Activated CD4-positive, alpha-beta memory T cell treated with anti-CD3 and anti-CD28 coated beads, Interleukin-2, amount 10 ng/mL, durations not matched to agents 7 days and 5 days (primary cell): Measurements from ENCODE around the gene OAS1. TPM values are rescaled to one million over a fixed set of nuclear protein-coding genes. Genes with fewer than 3 reads are reported as not detected.
A peak's percentile ranks its signal among the peaks of the same experiment; 100 is the strongest.

Source experiments
- CTCF ChIA-PET: fragments of 350-600 bp; sonication (Branson Sonifier 250); formaldehyde crosslinking; loops from one replicate; lab custom pipeline; 2021; ENCODE audit warnings: antibody characterized with exemption, inconsistent platforms; lab: Charles Lee
- POLR2A ChIA-PET: fragments of 350-600 bp; sonication (Branson Sonifier 250); formaldehyde crosslinking; loops from one replicate; lab custom pipeline; 2021; ENCODE audit warnings: antibody characterized with exemption; lab: Charles Lee
- DNase-seq: peaks from one replicate; pipeline ENCODE4 v3.0.0-alpha.2; 2020
- H3K27ac Mint-ChIP-seq: one replicate; pipeline ENCODE4 v1.8.0; 2021; ENCODE audit warnings: mild to moderate bottlenecking, mixed read lengths
- H3K27me3 Mint-ChIP-seq: one replicate; pipeline ENCODE4 v1.8.0; 2021; ENCODE audit warnings: mixed read lengths
- H3K36me3 Mint-ChIP-seq: one replicate; pipeline ENCODE4 v1.8.0; 2021; ENCODE audit warnings: low read depth, mixed read lengths
- H3K4me1 Mint-ChIP-seq: one replicate; pipeline ENCODE4 v1.8.0; 2021; ENCODE audit warnings: mixed read lengths
- H3K4me3 Mint-ChIP-seq: one replicate; pipeline ENCODE4 v1.8.0; 2021; ENCODE audit warnings: mild to moderate bottlenecking, mixed read lengths
- H3K9me3 Mint-ChIP-seq: one replicate; pipeline ENCODE4 v1.8.0; 2021; ENCODE audit warnings: mixed read lengths
- total RNA-seq, 2 experiments: library from RNA; stranded (reverse); gene quantifications; one replicate each; pipeline ENCODE4 v1.2.3, GENCODE V29; 2021

The OAS1 gene
- total RNA-seq, 2 experiments from 2014 or later, result 246 to 248 TPM

DNA sequence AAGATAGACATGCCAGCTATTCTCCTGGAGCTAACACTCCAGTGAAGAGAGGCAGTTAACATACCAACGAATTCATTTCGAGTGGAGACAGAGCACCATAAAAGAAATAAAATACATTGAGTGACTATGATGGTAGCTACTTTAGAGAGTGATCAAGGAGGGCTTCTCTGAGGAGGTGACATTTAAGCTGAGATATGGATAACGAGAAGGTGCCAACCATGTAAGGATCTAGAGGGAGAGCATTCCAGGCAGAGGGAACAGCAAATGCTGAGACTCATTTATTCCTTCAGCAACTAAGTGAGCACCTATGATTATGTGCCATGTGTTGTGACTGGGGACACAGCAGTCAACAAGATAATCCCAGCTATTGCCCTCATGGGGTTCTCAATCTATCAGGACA lies 28.3 kb upstream of the OAS1 start:
- ChIA-PET POLR2A (no interaction called here), CTCF (no interaction called here)
- Mint-ChIP-seq H3K9me3 (no peaks in the 10 kb centered on the region), H3K4me3 (no peak overlapping the region), H3K27me3 (peaks cover 50% of the 10 kb centered on the region), H3K27ac (no peak overlapping the region), H3K4me1 (no peaks in the 10 kb centered on the region), H3K36me3 (no peaks in the 10 kb centered on the region)
- DNase-seq, result no peak

DNA sequence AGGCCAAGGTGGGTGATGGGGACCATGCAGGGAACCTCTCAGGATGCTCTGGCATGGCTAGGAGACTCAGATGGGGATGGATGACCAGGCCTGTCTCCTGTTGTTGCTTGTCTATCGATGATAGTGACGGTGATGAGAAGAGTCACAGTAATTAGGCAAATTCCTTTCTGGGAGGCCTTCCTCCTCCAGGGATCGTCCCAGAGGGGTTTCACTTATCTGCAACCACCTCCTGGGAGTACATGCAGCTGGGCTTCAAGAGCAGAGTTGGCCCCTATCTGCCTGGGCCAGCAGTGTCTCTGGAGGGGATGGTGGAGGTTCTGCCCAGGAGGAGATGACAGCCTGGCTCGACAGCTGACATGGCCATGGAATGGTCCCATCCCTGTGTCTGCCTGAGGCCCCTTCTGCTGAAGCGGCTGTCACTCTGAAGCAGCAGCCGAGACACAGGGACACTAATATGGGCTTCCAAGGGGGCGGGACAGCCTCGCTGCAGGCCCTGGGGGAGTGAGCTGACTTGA lies 27.5 kb upstream of the OAS1 start:
- peaks cover 48% of the 10 kb centered on the region for H3K27me3 Mint-ChIP-seq
- no peak overlapping the region for H3K27ac Mint-ChIP-seq
- ChIA-PET POLR2A (no interaction called here), CTCF (no interaction called here)
- H3K9me3 Mint-ChIP-seq, result no peaks in the 10 kb centered on the region
- no peak for DNase-seq
- H3K36me3 Mint-ChIP-seq, result no peaks in the 10 kb centered on the region
- H3K4me1 Mint-ChIP-seq, result no peaks in the 10 kb centered on the region
- H3K4me3 Mint-ChIP-seq, result no peak overlapping the region

DNA sequence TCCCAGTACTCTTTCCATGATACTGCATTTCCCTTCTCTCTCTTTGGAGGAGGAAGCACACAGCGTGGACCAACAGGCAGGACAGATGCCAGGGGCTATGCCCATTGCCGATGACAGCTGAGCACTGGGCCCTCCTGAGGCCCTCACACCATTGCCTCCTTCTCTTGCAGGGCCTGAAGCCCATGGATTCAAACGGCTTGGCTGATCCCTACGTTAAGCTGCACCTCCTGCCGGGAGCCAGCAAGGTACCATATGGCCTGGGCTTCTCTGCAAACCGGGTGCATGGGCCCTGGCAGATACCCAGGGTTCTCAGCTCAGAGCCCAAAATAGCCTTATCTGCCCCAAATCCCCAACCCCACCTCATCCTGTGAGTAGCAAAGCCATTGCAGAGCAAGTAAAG lies 25.2 kb upstream of the OAS1 start:
- Mint-ChIP-seq H3K36me3 (no peaks in the 10 kb centered on the region), H3K4me3 (no peak overlapping the region), H3K27me3 (peaks cover 53% of the 10 kb centered on the region), H3K27ac (no peak overlapping the region), H3K9me3 (no peaks in the 10 kb centered on the region), H3K4me1 (no peaks in the 10 kb centered on the region)
- ChIA-PET CTCF (no interaction called here), POLR2A (no interaction called here)
- no peak for DNase-seq

DNA sequence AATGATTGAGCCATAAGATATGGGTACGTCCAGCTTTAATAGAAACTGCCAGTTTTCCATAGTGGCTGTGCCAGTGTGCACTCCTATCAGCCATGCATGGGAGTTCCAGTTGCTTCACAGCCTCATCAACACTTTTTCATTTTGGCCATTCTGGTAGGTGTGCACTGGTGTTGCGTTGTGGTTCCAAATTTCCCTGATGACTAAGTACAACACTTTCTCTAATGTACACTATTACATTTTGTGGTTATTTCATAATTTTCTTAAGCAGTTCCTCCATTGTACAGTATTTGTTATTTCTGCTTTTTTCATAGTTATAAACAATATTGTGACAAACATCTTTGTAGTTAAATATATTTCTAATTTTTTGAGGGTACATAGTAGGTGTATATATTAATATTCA lies 21.5 kb upstream of the OAS1 start:
- Mint-ChIP-seq H3K27me3 (peaks cover 37% of the 10 kb centered on the region), H3K4me3 (no peak overlapping the region), H3K4me1 (no peaks in the 10 kb centered on the region), H3K9me3 (no peaks in the 10 kb centered on the region), H3K36me3 (no peaks in the 10 kb centered on the region), H3K27ac (no peak overlapping the region)
- ChIA-PET POLR2A (no interaction called here), CTCF (no interaction called here)
- DNase-seq, result no peak

DNA sequence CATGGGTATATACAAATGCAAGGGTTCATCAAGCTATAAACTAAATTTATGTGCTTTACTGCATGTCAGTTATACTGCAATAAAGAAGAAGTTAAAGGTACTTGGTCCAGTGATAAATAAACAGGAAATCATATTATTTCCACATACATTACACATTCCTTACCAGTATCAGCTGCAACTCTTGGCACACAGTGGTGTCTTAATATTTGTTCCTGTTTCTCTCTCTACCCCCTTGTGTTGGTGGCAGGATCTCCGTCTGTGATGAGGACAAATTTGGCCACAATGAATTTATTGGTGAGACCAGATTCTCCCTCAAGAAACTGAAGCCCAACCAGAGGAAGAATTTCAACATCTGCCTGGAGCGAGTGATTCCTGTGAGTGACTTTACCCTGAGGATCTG lies 19.2 kb upstream of the OAS1 start:
- H3K27me3 Mint-ChIP-seq, result peaks cover 27% of the 10 kb centered on the region
- ChIA-PET CTCF (no interaction called here), POLR2A (no interaction called here)
- H3K4me3 Mint-ChIP-seq, result no peak overlapping the region
- DNase-seq, result no peak
- no peaks in the 10 kb centered on the region for H3K4me1 Mint-ChIP-seq
- no peaks in the 10 kb centered on the region for H3K36me3 Mint-ChIP-seq
- no peak overlapping the region for H3K27ac Mint-ChIP-seq
- no peaks in the 10 kb centered on the region for H3K9me3 Mint-ChIP-seq

DNA sequence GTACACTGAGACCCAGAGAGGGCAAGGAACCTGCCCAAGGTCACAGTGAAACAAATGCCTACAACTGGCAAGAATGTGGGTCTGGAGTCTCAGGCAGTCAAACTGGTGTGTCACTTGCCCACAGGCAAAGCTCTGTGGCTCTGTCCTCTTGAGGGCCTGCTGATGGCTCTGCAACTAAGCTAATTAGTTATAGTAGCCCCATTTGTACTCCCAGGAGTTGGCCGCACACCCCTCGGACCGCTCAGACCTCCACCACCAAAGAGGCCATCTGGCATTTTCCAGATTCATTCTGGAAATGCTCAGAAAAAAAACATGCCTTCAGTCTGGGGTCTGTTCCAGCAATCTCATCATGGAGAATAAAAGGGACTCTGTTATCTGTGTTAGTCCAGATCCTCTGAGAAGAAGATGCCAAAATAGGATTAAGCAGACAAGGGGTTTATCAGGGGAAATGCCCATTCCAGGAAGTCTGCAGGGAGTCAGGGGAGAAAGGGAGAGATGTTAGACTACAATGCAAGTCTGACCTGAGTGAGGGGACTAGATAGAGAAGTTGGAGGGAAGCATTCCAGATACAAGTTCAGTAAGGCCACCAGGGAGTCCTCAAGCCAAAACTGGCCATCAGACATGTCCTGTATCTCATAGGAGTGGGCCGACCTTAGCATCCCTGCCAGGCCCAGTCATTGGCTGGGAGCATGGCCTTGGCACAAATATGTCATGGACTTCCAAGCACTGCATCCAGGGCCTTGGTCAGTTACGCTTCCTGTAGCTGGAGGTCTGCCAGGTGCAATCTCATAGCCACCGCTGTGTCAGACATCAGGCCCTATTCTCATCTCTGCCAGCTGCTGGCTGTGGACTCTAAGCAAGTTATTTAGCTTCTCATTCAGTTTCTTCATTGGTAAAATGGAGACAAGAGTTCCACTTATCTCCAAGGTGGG lies 15.4 kb upstream of the OAS1 start:
- H3K4me3 Mint-ChIP-seq, result no peak overlapping the region
- no peak for DNase-seq
- no peaks in the 10 kb centered on the region for H3K4me1 Mint-ChIP-seq
- H3K9me3 Mint-ChIP-seq, result no peaks in the 10 kb centered on the region
- ChIA-PET CTCF (interaction anchor here (0.6 kb wide), 1 partner anchor 27 kb away, joined by 5 read pairs; no protein-coding TSS in a partner anchor), POLR2A (interaction anchor here (1.7 kb wide), 1 partner anchor 16 kb away, joined by 5 read pairs; the partner anchor contains the start of gene OAS1)
- H3K27ac Mint-ChIP-seq, result no peak overlapping the region
- H3K27me3 Mint-ChIP-seq, result peaks cover 7% of the 10 kb centered on the region
- no peaks in the 10 kb centered on the region for H3K36me3 Mint-ChIP-seq

DNA sequence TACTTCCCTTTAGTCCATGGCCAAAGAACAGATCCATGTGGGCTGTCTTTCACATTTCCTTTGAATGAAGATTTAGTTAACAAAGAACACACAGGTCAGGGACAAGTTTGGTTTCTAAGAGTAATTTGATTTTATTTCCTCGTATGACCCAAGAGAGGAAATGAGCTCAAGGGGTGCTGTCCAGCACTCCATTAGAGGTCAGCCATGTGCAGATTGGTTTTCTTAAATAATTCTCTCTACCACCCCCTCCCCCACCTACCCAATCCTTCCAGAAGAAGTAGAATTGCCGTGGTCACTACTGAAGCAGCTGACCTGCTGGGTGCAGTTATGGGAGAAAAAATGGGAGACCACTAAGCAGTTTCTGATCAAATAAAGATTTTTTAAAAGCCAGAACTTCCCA lies 13.9 kb upstream of the OAS1 start:
- Mint-ChIP-seq H3K4me3 (no peak overlapping the region), H3K27me3 (peaks cover 16% of the 10 kb centered on the region), H3K36me3 (no peaks in the 10 kb centered on the region), H3K27ac (no peak overlapping the region), H3K4me1 (no peaks in the 10 kb centered on the region), H3K9me3 (no peaks in the 10 kb centered on the region)
- ChIA-PET CTCF (interaction anchor here (1.0 kb wide), 1 partner anchor 101 kb away, joined by 4 read pairs; no protein-coding TSS in a partner anchor), POLR2A (interaction anchor here (1.7 kb wide), 1 partner anchor 14 kb away, joined by 5 read pairs; the partner anchor contains the start of gene OAS1)
- DNase-seq, result no peak

DNA sequence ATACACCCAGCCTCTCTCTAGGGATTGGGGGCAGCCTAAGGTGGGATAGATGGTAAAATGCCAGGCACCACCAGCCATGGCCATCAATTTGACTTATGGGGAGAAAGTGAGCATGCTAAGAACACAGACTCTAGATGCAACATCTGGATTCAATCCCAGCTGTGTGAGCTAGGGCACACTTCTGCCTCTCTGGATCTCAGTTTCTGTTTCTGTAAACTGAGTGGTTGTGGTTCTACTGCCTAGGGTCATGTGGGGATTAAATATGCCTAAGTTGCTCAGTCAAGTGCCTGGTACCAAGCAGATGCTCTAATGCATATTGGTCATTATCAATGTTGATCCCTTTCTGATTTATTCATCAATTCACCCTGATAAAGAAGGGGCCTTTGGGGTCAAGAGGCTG lies 12.6 kb upstream of the OAS1 start:
- CTCF ChIA-PET, result no interaction called here
- H3K27ac Mint-ChIP-seq, result no peak overlapping the region
- H3K36me3 Mint-ChIP-seq, result no peaks in the 10 kb centered on the region
- POLR2A ChIA-PET, result no interaction called here
- no peaks in the 10 kb centered on the region for H3K4me1 Mint-ChIP-seq
- no peak for DNase-seq
- peaks cover 25% of the 10 kb centered on the region for H3K27me3 Mint-ChIP-seq
- no peak overlapping the region for H3K4me3 Mint-ChIP-seq
- no peaks in the 10 kb centered on the region for H3K9me3 Mint-ChIP-seq

DNA sequence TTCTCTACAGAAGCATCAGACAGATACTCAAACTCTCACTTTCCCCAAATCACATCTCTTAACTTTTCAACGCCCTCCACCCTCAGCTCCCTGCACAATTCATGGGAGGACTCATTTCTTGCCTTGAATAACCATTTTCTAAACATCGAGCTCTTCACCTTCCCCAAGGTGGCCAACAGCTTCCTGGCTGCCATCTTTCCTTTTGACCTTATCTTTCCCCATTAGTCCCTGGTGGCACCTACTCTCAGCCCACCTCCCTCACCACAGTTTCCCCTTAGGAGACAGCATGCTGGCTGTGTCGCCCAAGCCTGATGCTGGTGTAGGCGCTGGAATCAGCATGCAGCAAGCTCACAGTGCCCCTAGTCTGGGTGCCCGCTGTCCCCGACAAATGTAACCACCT lies 8.4 kb upstream of the OAS1 start:
- peaks cover 21% of the 10 kb centered on the region for H3K4me1 Mint-ChIP-seq
- no peak for DNase-seq
- H3K27ac Mint-ChIP-seq, result no peak overlapping the region
- POLR2A ChIA-PET, result interaction anchor here (0.9 to 1.4 kb wide), 2 partner anchors 9 to 80 kb away, joined by 3 to 4 read pairs; partner anchors contain the start of genes OAS1 and OAS2
- CTCF ChIA-PET, result no interaction called here
- H3K27me3 Mint-ChIP-seq, result peaks cover 25% of the 10 kb centered on the region
- no peaks in the 10 kb centered on the region for H3K36me3 Mint-ChIP-seq
- no peaks in the 10 kb centered on the region for H3K9me3 Mint-ChIP-seq
- no peak overlapping the region for H3K4me3 Mint-ChIP-seq

DNA sequence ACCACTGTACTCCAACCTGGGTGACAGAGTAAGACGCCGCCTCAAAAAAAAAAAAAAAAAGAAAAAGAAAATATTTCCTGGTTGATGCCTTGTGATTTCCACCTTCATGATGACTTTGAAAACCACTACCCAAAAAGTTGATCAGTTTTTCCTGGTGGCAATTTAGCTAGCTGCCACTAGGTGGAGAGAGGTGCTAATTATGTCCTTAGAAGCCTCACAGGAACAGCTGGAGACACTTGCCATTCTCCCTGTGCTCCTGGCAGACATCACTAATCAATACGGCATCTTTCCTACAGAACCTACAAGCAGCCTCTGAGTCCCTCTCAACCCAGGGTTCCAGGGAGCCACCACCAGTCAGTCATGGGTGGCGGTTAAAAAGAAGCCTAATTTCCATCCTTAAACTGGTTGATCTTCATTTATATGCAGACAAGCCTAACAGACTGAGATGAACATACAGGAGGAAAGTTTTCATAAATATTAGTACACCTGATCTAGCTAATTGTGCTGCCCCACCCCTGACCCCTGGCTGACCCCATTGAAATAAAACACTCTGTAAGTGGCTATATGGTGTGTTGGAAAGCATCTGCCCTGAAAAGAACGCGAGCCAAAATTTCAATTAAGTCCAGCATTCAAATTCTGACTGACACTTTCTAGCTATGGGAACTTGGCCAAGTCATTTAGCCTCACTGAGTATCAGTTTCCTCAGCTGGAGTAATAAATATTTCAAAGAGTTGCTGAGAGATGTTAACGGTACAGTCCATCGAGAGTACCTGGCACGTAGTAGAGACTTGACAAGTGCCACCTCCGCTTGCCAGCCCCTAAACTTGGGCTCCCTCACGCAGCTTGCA lies 6.2 kb upstream of the OAS1 start:
- Mint-ChIP-seq H3K4me1 (peaks cover 38% of the 10 kb centered on the region), H3K27me3 (peaks cover 25% of the 10 kb centered on the region), H3K27ac (no peak overlapping the region), H3K36me3 (no peaks in the 10 kb centered on the region), H3K4me3 (no peak overlapping the region), H3K9me3 (no peaks in the 10 kb centered on the region)
- POLR2A ChIA-PET, result interaction anchor here (1.0 to 2.5 kb wide), 5 partner anchors 13 to 77 kb away, joined by 3 to 20 read pairs (median 3); partner anchors contain the start of genes OAS2 and OAS3
- CTCF ChIA-PET, result interaction anchor here (0.6 to 2.5 kb wide), 26 partner anchors 9 to 1579 kb away, joined by 3 to 33 read pairs (median 6); partner anchors contain the start of genes OAS2 and OAS3
- peak; percentile 49 for DNase-seq

DNA sequence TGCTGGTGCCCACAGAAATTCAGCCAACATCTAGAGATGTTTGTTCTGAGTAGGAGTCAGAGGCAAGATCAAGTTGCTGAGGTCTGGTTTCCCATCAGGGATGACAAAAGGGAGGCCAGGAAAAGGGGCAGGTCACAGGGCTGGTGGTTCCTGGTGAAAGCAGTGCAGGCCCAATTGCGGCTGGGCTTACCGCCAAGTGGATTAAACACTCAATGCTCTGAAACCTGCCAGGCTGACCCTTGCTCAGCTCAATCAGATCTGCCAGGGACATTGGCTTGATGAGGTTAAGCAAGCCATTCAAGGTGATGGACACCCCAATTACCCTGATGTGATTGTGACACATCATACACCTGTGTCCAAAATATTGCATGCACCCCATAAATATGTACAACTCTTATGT lies 5.5 kb upstream of the OAS1 start:
- ChIA-PET CTCF (interaction anchor here (1.1 to 2.5 kb wide), 12 partner anchors 23 to 253 kb away, joined by 3 to 33 read pairs (median 6); partner anchors contain the start of genes OAS2 and OAS3), POLR2A (interaction anchor here (1.5 to 2.5 kb wide), 2 partner anchors 25 to 76 kb away, joined by 3 to 20 read pairs; partner anchors contain the start of gene OAS2)
- no peaks in the 10 kb centered on the region for H3K36me3 Mint-ChIP-seq
- no peak overlapping the region for H3K27ac Mint-ChIP-seq
- H3K4me3 Mint-ChIP-seq, result no peak overlapping the region
- peaks cover 46% of the 10 kb centered on the region for H3K4me1 Mint-ChIP-seq
- no peaks in the 10 kb centered on the region for H3K9me3 Mint-ChIP-seq
- DNase-seq, result no peak
- H3K27me3 Mint-ChIP-seq, result peaks cover 25% of the 10 kb centered on the region

DNA sequence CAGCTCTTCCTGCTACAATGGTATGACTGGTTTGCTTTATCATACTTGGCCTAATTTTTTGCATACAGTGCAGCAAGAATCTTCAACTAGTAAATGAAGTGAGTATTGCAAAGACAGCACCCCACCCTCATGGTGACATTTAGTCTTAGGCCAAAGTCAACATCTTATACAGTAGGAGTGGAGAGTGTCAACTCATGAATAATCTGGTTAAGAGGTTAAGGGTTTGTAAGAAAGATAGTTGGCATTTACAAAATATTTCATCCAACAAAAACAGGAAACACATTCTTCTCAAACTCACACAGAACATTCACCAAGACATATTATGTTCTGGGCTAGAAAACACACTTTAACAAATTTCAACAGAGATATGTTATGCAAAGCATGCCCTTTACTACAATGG lies 2.2 kb upstream of the OAS1 start:
- POLR2A ChIA-PET, result interaction anchor here (3.3 to 4.9 kb wide), 2 partner anchors 33 to 74 kb away, joined by 17 to 41 read pairs; partner anchors contain the start of genes OAS2 and OAS3
- H3K27ac Mint-ChIP-seq, result peak overlapping the region; percentile 21
- no peak overlapping the region for H3K4me3 Mint-ChIP-seq
- H3K27me3 Mint-ChIP-seq, result no peaks in the 10 kb centered on the region
- H3K36me3 Mint-ChIP-seq, result peaks cover 29% of the 10 kb centered on the region
- CTCF ChIA-PET, result no interaction called here
- peaks cover 66% of the 10 kb centered on the region for H3K4me1 Mint-ChIP-seq
- no peak for DNase-seq
- H3K9me3 Mint-ChIP-seq, result no peaks in the 10 kb centered on the region
